ENCODE results near the gene PCDHGA10.
"Not testable (repeated sequence)": the region's sequence is repeated elsewhere in the genome, so short reads cannot be mapped to it uniquely, and the experiment has no call there.

The PCDHGA10 gene

DNA sequence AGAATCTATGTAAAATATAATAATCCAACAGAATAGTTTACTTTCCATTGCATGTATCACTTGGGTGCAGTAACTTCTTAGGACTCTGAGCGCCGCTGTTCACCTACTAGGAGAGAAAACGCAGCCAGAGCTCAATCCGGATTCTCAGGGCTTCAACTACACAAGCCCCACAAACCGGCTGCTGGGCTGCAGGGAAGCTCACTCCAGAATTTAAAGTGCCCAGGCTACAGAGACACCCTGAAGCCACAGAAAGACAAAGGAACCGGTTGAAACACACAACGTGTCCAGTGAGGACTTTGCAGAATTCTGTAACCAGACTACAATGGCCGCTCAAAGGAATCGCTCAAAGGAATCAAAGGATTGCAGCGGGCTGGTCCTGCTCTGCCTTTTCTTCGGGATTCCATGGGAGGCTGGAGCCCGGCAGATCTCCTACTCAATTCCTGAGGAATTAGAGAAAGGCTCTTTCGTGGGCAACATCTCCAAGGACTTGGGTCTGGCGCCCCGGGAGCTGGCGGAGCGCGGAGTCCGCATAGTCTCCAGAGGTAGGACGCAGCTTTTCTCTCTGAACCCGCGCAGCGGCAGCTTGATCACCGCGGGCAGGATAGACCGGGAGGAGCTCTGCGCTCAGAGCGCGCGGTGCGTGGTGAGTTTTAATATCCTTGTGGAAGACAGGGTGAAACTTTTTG is at the start of gene PCDHGA10:
Gene PCDHGA10 (plus strand): TSS at position 134 of the 686 bp plus-strand sequence. CDS start 189 bp downstream, at position 323.
- peak; percentile 83 to 88 for DNase-seq

DNA sequence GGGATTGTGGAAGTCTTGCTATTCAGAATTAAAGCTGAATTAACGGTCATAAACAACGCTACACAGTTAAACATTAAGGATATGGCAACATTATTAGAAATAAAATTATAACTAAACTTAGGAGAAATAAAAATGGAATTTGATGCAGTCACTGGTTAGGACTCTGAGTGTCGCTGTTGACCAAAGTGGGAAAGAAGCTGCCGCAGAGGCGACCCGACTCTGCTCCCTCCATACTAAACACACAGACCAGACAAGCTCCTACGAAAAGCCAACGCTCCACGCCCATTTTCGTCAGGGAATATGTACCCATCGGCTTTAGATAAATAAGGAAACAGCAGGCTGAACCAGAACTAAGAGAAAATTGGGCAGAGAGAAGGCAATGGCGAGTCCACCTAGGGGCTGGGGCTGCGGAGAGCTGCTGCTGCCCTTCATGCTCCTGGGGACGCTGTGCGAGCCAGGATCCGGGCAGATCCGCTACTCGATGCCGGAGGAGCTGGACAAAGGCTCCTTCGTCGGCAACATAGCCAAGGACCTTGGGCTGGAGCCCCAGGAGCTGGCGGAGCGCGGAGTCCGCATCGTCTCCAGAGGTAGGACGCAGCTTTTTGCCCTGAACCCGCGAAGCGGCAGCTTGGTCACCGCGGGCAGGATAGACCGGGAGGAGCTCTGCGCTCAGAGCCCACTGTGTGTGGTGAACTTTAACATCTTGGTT is 48.7 kb upstream of the PCDHGA10 start, which contains the start of gene PCDHGA5:
Gene PCDHGA5 (plus strand): TSS at position 211 of the 709 bp plus-strand sequence. CDS start 169 bp downstream, at position 380.
- no peak for DNase-seq

DNA sequence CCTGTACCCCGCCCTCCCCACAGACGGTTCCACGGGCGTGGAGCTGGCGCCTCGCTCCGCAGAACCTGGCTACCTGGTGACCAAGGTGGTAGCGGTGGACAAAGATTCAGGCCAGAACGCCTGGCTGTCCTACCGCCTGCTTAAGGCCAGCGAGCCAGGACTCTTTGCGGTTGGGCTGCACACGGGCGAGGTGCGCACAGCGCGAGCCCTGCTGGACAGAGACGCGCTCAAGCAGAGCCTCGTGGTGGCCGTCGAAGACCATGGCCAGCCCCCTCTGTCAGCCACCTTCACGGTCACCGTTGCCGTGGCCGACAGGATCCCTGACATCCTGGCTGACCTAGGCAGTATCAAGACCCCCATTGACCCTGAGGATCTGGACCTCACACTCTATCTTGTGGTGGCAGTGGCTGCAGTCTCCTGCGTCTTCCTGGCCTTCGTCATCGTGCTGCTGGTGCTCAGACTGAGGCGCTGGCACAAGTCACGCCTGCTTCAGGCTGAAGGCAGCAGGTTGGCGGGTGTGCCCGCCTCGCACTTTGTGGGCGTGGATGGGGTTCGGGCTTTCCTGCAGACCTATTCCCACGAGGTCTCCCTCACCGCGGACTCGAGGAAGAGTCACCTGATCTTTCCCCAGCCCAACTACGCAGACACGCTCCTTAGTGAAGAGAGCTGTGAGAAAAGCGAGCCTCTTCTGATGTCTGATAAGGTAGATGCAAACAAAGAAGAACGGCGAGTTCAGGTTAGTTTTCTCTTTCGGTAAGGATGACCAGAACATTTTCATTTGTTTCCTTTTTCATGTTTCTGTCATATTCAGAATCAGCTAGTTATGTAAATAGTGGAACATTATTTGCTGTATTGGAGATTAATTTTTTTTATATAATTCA is 46.5 kb upstream of the PCDHGA10 start:
- no peak for DNase-seq

DNA sequence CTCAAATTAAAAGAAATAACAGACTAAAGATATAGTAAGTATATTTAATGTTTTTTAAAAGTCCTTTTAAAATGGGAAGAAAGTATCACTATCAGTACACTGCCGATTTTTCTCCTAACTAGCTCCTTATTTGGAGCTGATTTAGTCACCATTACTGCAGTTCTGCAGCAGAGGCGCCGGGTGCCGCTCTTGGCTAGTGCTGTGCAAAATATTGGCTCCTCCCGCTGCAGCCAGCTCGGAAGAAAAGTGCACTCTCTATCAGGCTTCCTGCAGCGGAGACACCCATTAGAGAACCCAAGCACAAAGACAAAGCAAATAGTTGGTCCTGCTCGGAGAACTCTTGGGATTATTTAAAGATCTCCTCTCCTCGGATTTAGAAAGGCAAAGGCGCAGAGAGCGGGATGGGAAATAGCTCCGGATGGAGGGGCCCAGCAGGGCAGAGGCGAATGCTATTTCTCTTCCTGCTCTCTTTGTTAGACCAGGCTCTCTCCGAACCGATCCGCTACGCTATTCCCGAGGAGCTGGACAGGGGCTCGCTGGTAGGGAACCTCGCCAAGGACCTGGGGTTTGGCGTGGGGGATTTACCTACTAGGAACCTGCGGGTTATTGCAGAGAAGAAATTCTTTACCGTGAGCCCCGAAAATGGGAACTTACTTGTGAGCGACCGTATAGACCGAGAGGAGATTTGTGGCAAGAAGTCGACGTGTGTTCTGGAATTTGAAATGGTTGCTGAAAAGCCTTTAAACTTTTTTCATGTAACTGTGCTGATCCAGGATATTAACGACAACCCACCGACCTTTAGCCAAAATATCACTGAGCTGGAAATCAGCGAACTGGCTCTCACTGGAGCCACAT is 42.6 kb upstream of the PCDHGA10 start, which contains the start of gene PCDHGB3:
Gene PCDHGB3 (plus strand): TSS at position 249 of the 855 bp plus-strand sequence. CDS start 153 bp downstream, at position 402.
- no peak for DNase-seq

DNA sequence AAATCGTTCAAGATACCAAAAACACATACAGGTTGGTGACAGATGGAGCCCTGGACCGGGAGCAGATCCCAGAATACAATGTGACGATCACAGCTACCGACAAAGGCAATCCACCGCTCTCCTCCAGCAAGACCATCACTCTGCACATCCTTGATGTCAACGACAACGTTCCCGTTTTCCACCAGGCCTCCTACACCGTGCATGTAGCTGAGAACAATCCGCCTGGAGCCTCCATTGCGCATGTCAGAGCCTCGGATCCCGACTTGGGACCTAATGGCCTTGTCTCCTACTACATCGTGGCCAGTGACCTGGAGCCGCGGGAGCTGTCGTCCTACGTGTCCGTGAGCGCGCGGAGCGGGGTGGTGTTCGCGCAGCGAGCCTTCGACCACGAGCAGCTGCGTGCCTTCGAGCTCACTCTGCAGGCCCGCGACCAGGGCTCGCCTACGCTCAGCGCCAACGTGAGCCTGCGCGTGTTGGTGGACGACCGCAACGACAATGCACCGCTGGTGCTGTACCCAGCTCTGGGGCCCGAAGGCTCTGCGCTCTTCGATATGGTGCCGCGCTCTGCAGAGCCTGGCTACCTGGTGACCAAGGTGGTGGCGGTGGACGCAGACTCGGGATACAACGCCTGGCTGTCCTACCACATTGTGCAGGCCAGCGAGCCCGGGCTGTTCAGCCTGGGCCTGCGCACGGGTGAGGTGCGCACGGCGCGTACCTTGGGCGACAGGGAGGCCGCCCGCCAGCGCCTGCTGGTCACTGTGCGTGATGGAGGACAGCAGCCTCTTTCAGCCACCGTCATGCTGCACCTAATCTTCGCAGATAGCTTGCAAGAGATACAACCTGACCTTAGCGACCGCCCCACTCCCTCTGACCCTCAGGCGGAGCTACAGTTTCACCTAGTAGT is 41.0 kb upstream of the PCDHGA10 start:
- DNase-seq: no peak

DNA sequence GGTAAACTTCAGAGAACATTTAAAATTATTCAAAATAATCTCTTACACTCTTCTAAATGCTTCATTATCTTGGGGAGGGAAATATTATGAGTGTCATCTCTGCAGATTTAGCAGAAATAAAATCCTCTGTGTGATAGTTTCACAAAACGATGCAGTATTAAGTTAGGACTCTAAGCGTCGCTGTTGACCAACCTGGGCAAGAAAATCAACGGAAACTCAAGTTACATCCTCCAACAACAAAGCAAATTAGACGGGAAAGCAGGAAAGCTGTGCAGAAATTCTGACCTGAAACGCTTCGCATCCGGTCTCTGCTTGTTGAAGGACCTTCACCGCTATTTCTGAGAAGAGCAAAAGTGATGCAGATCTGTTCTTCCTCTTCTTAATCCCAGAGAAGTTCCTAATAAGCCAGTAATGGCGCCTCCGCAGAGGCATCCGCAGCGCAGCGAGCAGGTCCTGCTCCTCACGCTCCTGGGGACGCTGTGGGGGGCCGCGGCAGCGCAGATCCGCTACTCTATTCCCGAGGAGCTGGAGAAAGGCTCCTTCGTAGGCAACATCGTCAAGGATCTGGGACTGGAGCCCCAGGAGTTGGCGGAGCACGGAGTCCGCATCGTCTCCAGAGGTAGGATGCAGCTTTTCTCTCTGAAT is 39.0 kb upstream of the PCDHGA10 start, which contains the start of gene PCDHGA6:
Gene PCDHGA6 (plus strand): TSS at position 219 of the 645 bp plus-strand sequence. CDS start 193 bp downstream, at position 412.
- no peak for DNase-seq

DNA sequence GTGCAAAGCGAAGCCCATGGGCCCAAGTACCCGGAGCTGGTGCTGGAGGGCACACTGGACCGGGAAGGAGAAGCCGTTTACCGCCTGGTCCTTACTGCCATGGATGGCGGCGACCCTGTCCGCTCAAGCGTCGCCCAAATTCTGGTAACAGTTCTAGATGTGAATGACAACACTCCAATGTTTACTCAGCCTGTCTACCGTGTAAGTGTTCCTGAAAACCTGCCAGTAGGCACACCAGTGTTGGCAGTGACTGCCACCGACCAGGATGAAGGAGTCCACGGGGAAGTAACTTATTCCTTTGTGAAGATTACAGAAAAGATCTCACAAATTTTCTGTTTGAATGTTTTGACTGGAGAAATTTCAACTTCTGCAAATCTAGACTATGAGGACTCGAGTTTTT is 38.2 kb upstream of the PCDHGA10 start:
- no peak for DNase-seq

DNA sequence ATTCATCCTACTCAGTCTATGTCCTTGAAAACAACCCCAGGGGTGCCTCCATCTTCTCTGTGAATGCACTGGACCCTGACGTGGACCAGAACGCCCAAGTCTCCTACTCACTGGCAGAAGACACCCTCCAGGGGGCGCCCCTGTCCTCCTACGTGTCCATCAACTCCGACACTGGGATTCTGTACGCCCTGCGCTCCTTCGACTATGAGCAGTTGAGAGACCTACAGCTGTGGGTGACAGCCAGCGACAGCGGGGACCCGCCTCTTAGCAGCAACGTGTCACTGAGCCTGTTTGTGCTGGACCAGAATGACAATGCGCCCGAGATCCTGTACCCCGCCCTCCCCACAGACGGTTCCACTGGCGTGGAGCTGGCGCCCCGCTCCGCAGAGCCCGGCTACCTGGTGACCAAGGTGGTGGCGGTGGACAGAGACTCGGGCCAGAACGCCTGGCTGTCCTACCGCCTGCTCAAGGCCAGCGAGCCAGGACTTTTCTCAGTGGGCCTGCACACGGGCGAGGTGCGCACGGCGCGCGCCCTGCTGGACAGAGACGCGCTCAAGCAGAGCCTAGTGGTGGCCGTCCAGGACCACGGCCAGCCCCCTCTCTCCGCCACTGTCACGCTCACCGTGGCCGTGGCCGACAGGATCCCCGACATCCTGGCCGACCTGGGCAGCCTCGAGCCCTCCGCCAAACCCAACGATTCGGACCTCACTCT is 37.2 kb upstream of the PCDHGA10 start:
- not testable (repeated sequence) for DNase-seq

DNA sequence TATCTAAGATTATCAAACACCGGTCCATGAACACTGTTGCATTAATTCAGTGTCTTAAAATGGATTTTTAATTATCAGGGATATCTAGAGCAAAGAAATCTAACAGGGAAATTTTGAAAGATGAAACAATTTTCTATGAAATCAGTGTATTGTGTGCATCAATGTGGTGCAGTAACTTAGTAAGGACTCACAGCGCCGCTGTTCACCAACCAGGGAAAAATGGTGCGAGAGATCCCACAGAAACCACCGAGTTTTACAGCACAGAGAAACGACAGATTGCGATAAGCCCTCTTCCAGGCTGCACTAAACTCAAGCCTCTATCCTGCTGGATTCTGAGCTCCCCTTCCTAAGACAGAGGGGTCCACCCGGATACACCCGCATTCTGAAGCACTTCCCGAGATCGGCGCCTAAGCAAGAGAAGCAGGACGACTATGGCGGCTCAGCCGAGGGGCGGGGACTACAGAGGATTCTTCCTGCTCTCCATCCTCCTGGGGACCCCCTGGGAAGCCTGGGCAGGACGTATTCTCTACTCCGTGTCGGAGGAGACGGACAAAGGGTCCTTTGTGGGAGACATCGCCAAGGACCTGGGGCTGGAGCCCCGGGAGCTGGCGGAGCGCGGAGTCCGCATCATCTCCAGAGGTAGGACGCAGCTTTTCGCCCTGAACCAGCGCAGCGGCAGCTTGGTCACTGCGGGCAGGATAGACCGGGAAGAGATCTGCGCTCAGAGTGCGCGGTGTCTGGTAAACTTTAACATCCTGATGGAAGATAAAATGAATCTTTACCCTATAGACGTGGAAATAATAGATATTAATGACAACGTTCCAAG is 30.1 kb upstream of the PCDHGA10 start, which contains the start of gene PCDHGA7:
Gene PCDHGA7 (plus strand): TSS at position 274 of the 826 bp plus-strand sequence. CDS start 158 bp downstream, at position 432.
- DNase-seq: no peak

DNA sequence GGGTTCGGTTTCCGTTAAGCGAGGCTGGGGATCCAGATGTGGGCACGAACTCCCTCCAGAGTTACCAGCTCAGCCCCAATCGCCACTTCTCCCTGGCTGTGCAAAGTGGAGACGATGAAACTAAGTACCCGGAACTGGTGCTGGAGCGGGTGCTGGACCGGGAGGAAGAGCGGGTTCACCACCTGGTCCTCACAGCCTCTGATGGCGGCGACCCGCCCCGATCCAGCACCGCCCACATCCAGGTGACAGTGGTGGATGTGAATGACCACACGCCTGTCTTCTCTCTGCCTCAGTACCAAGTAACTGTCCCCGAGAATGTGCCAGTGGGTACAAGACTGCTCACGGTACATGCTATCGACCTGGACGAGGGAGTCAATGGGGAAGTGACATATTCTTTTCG is 29.4 kb upstream of the PCDHGA10 start:
- no peak for DNase-seq

DNA sequence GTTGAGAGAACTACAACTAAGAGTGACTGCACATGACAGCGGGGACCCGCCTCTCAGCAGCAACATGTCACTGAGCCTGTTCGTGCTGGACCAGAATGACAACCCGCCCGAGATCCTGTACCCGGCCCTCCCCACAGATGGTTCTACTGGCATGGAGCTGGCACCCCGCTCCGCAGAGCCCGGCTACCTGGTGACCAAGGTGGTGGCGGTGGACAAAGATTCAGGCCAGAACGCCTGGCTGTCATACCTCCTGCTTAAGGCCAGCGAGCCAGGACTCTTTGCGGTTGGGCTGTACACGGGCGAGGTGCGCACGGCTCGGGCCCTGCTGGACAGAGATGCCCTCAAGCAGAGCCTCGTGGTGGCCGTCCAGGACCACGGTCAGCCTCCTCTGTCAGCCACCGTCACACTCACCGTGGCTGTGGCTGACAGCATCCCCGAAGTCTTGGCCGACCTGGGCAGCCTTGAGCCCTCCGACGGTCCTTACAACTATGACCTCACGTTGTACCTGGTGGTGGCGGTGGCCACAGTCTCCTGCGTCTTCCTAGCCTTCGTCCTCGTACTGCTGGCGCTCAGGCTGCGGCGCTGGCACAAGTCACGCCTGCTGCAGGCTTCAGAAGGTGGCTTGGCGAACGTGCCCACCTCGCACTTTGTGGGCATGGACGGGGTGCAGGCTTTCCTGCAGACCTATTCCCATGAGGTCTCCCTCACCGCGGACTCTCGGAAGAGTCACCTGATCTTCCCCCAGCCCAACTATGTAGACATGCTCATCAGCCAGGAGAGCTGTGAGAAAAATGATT is 28.1 kb upstream of the PCDHGA10 start:
- DNase-seq: no peak

DNA sequence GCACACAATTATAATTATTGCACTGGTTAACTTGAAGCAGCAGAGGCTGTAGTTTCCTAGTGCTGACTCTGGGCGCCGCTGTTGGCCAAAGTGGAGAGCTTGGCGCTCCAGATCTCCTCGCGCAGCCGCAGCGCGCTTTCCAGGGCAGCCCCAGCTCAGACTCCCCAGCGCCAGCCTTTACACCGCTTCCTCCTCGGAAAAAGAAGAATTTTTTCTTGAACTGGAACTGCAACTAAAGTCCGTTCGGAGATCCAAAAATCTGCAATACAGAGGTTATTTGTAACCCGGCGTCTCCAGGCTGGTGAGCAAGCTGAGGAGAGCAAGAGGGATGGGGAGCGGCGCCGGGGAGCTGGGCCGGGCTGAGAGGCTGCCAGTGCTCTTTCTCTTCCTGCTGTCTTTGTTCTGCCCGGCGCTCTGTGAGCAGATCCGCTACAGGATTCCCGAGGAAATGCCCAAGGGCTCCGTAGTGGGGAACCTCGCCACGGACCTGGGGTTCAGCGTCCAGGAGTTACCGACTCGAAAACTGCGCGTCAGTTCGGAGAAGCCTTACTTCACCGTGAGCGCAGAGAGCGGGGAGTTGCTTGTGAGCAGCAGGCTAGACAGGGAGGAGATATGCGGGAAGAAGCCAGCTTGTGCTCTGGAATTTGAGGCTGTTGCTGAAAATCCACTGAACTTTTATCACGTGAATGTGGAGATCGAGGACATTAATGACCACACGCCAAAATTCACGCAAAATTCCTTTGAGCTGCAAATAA is 25.1 kb upstream of the PCDHGA10 start, which contains the start of gene PCDHGB4:
Gene PCDHGB4 (plus strand): TSS at position 142 of the 755 bp plus-strand sequence. CDS start 187 bp downstream, at position 329.
- DNase-seq: not testable (repeated sequence)

DNA sequence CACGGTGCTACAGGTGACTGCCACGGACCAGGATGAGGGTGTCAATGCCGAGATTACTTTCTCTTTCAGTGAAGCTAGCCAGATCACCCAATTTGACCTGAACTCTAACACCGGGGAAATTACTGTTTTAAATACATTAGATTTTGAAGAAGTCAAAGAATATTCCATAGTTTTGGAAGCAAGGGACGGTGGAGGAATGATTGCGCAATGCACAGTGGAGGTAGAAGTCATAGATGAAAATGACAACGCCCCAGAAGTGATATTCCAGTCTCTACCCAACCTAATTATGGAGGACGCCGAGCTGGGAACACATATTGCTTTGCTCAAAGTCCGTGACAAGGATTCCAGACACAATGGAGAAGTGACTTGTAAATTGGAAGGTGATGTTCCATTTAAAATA is 24.1 kb upstream of the PCDHGA10 start:
- DNase-seq: no peak

DNA sequence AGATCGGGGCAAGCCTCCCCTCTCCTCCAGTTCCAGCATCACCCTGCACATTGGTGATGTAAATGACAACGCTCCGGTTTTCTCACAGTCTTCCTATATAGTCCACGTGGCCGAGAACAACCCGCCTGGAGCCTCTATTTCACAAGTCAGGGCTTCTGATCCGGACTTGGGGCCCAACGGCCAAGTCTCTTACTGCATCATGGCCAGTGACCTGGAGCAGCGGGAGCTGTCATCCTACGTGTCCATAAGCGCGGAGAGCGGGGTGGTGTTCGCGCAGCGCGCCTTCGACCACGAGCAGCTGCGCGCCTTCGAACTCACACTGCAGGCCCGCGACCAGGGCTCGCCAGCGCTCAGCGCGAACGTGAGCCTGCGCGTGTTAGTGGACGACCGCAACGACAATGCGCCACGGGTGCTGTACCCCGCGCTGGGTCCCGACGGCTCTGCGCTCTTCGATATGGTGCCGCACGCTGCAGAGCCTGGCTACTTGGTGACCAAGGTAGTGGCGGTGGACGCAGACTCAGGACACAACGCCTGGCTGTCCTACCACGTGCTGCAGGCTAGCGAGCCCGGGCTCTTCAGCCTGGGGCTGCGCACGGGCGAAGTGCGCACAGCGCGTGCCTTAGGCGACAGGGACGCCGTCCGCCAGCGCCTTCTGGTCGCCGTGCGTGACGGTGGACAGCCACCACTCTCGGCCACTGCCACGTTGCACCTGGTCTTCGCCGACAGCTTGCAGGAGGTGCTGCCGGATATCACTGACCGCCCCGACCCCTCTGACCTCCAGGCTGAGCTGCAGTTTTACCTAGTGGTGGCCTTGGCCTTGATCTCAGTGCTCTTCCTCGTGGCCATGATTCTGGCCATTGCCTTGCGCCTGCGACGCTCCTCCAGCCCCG is 23.4 kb upstream of the PCDHGA10 start:
- DNase-seq: no peak

DNA sequence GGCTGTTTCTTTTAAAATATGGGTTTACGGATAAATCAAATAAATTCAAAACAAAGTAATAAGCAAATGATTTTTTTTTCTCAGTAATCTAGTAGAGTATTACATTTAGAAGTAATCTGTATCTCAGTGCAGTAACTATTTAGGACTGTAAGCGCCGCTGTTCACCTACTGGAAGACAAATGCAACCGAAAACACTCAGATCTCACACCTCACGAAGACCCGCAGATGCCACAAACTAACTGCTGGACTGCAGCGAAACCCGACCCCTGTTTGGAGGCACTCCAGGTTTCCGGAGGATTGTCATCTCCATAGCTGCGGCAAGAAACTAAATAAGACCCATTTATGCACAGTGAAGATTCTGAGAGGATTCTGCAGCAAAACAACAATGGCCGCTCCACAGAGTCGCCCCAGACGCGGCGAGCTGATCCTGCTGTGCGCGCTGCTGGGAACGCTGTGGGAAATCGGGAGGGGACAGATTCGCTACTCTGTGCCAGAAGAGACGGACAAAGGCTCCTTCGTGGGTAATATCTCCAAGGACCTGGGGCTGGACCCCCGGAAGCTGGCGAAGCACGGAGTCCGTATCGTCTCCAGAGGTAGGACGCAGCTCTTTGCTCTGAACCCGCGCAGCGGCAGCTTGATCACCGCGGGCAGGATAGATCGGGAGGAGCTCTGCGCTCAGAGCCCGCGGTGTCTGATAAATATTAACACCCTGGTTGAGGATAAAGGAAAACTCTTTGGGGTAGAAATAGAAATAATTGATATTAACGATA is 20.2 kb upstream of the PCDHGA10 start, which contains the start of gene PCDHGA8:
Gene PCDHGA8 (plus strand): TSS at position 205 of the 770 bp plus-strand sequence. CDS start 181 bp downstream, at position 386.
- DNase-seq: no peak
